ENCODE data around the gene PLAU. TPM values are rescaled to one million over a fixed set of nuclear protein-coding genes. Genes with fewer than 3 reads are reported as not detected.
"Not testable (repeated sequence)": the region's sequence is repeated elsewhere in the genome, so short reads cannot be mapped to it uniquely, and the experiment has no call there.

PLAU gene
- total and polyA plus RNA-seq, 2 of the 4 experiments (the other 2 are of a cell fraction) = 123 to 283 TPM

DNA sequence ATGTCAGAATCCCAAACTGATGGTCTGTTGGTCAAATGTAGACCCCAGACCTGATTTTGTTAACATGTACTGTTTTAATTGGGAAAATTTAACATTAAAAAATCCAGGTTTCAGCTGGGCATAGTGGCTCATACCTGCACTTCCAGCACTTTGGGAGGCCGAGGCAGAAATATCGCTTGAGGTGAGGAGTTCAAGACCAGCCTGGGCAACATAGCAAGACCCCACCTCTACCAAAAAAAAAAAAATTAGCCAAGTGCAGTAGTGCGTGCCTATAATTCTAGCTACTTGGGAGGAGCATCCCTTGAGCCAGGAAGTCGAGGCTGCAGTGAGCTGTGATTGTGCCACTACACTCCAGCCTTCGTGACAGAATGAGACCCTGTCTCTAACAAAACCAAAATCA is 20.7 kb upstream of the PLAU start:
- Histone ChIP-seq H2BK15ac (ENCODE audit: low read depth, low read length) (peak overlapping the region; percentile 79; the same call in 1 of the 3 replicates), H3K56ac (ENCODE audit: extremely low read depth, insufficient read depth, low read length) (no peak overlapping the region), H3K23ac (ENCODE audit: low read depth, low read length) (0 out of 2 replicates have a peak overlapping the region, but pooled peaks have one; percentile 8), H3K9me1 (ENCODE audit: insufficient read depth, low read length) (peaks cover 37% of the 10 kb centered on the region), H4K8ac (ENCODE audit: low read depth in 2 of 2, low read length in 2 of 2) (no peak overlapping the region; a peak in 1 of 4 replicates), H4K20me1 (ENCODE audit: insufficient read depth, low read length) (no peaks in the 10 kb centered on the region; the same call in 1 of the 2 replicates), H2BK20ac (ENCODE audit: low read depth, low read length) (peak overlapping the region; percentile 63; the same call in 1 of the 2 replicates), H3K18ac (ENCODE audit: low read depth, low read length) (no peak overlapping the region), H3K14ac (replicated peaks; ENCODE audit: low read depth, low read length) (peak overlapping the region; percentile 23; the same call in 1 of the 2 replicates), H4K5ac (ENCODE audit: low read depth, low read length) (no peak overlapping the region), H2AK5ac (ENCODE audit: low read depth, low read length) (peak overlapping the region; percentile 75), H3K4me2 (ENCODE audit: low read depth, low read length) (no peak overlapping the region), H2AK9ac (replicated peaks; ENCODE audit: low read depth, low read length, poor library complexity) (no peak overlapping the region), H3K9ac (ENCODE audit: low read depth, low read length) (no peak overlapping the region), H3K36me3 (ENCODE audit: control insufficient read depth, insufficient read depth, low read length) (no peaks in the 10 kb centered on the region), H2BK5ac (ENCODE audit: low read depth, low read length, poor library complexity, severe bottlenecking) (no peak overlapping the region), H3K9me3 (ENCODE audit: control insufficient read depth, insufficient read depth, low read length) (no peaks in the 10 kb centered on the region), H3K4ac (ENCODE audit: low read depth, low read length) (peak overlapping the region; percentile 66), H3K79me1 (ENCODE audit: low read depth in 1 of 2, low read length in 2 of 2) (peaks cover 6 to 56% of the 10 kb centered on the region in 2 experiments; a peak in 3 of 4 replicates), H4K91ac (ENCODE audit: insufficient read depth, low read depth, low read length) (peak overlapping the region; percentile 2; the same call in 1 of the 2 replicates), H3K4me3 (ENCODE audit: insufficient read depth, low read depth, low read length) (no peak overlapping the region), H3K27me3 (ENCODE audit: control insufficient read depth, insufficient read depth, low read length) (no peaks in the 10 kb centered on the region), H2AFZ (replicated peaks; ENCODE audit: low read length, poor library complexity) (no peak overlapping the region), H3K4me1 (ENCODE audit: control insufficient read depth, insufficient read depth, low read length) (peaks cover 45% of the 10 kb centered on the region), H3K27ac (ENCODE audit: insufficient read depth, low read length) (no peak overlapping the region), H2BK120ac (ENCODE audit: low read depth, low read length) (peak overlapping the region; percentile 67)
- ATAC-seq (ENCODE audit: low read depth) (no peak), DNase-seq (no peak)
- intact Hi-C loops (cut with micrococcal nuclease) (no loop called here), dilution Hi-C loops (cut with HindIII; ENCODE audit: low sequenced_read_pairs, unreplicated experiment) (no loop called here), in situ Hi-C loops (cut with MboI; ENCODE audit: low sequenced_read_pairs) (no loop called here)
- no TSS peak for BruUV-seq (replicated peaks)
- ChIA-PET POLR2A (ENCODE audit: unreplicated experiment) (interaction anchor here (0.5 to 4.9 kb wide), 2 partner anchors 21 to 27 kb away, joined by 11 to 34 read pairs; partner anchors contain the start of gene PLAU), CTCF (interaction anchor here (0.6 to 5.0 kb wide), 5 partner anchors 42 to 344 kb away, joined by 3 to 38 read pairs (median 5); partner anchors contain the start of gene CHCHD1)
- TF ChIP-seq ELK1 (IDR thresholded peaks at IDR 0.05; ENCODE audit: borderline replicate concordance, low read depth, low read length) (no peak), RFX5 (IDR thresholded peaks at IDR 0.05; ENCODE audit: low read depth, low read length) (no peak)
- no CpG with 5 or more reads among the region's 5 CpGs for WGBS, 2 experiments (ENCODE audit: extremely low coverage in 2 of 2, insufficient read length in 1 of 2)

DNA sequence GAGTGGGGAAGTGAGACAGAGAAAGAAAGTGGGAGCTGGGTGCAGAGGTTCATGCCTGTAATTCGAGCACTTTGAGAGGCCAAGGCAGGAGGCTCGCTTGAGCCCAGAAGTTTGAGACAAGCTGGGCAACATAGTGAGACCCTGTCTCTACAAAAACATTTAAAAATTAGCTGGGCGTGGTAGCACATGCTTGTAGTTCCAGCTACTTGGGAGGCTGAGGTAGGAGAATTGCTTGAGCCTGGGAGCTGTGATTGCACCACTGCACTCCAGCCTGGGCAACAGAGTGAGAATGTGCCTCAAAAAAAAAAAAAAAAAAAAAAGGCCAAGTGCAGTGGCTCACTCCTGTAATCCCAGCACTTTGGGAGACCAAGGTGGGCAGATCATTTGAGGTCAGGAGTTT is 20.1 kb upstream of the PLAU start:
- H4K5ac ChIP-seq (ENCODE audit: low read depth, low read length); H3K27ac ChIP-seq (ENCODE audit: insufficient read depth, low read length); ATAC-seq (ENCODE audit: low read depth); H3K56ac ChIP-seq (ENCODE audit: extremely low read depth, insufficient read depth, low read length); H3K4me2 ChIP-seq (ENCODE audit: low read depth, low read length); H3K9me3 ChIP-seq (ENCODE audit: control insufficient read depth, insufficient read depth, low read length); intact Hi-C loops (cut with micrococcal nuclease); H2BK5ac ChIP-seq (ENCODE audit: low read depth, low read length, poor library complexity, severe bottlenecking); H3K27me3 ChIP-seq (ENCODE audit: control insufficient read depth, insufficient read depth, low read length); H3K9ac ChIP-seq (ENCODE audit: low read depth, low read length); H3K4me3 ChIP-seq (ENCODE audit: insufficient read depth, low read depth, low read length); dilution Hi-C loops (cut with HindIII; ENCODE audit: low sequenced_read_pairs, unreplicated experiment); DNase-seq; BruUV-seq (replicated peaks); H3K36me3 ChIP-seq (ENCODE audit: control insufficient read depth, insufficient read depth, low read length); in situ Hi-C loops (cut with MboI; ENCODE audit: low sequenced_read_pairs); H4K20me1 ChIP-seq (ENCODE audit: insufficient read depth, low read length); H2AFZ ChIP-seq (replicated peaks; ENCODE audit: low read length, poor library complexity); H2AK9ac ChIP-seq (replicated peaks; ENCODE audit: low read depth, low read length, poor library complexity): not testable (repeated sequence)
- peak overlapping the region; percentile 66; the same call in 1 of the 2 replicates for H3K4ac ChIP-seq (ENCODE audit: low read depth, low read length)
- POLR2A ChIA-PET (ENCODE audit: unreplicated experiment) = interaction anchor here (0.6 kb wide), 1 partner anchor 104 kb away, joined by 3 read pairs; no protein-coding TSS in a partner anchor
- peak overlapping the region; percentile 75 for H2AK5ac ChIP-seq (ENCODE audit: low read depth, low read length)
- peak overlapping the region; percentile 44 for H4K91ac ChIP-seq (ENCODE audit: insufficient read depth, low read depth, low read length)
- H2BK120ac ChIP-seq (ENCODE audit: low read depth, low read length) = peak overlapping the region; percentile 98
- H4K8ac ChIP-seq (ENCODE audit: low read depth in 2 of 2, low read length in 2 of 2) = peak overlapping the region in 1 of 2 experiments; percentile 34; a peak in 1 of 4 replicates
- peak overlapping the region; percentile 8; the same call in 1 of the 2 replicates for H3K23ac ChIP-seq (ENCODE audit: low read depth, low read length)
- H3K18ac ChIP-seq (ENCODE audit: low read depth, low read length) = 0 out of 2 replicates have a peak overlapping the region, but pooled peaks have one; percentile 5
- H2BK15ac ChIP-seq (ENCODE audit: low read depth, low read length) = peak overlapping the region; percentile 79; the same call in 1 of the 3 replicates
- 0 out of 2 replicates have a peak overlapping the region, but pooled peaks have one; percentile 23 for H3K14ac ChIP-seq (replicated peaks; ENCODE audit: low read depth, low read length)
- peaks cover 45% of the 10 kb centered on the region for H3K4me1 ChIP-seq (ENCODE audit: control insufficient read depth, insufficient read depth, low read length)
- H3K9me1 ChIP-seq (ENCODE audit: insufficient read depth, low read length) = peaks cover 40% of the 10 kb centered on the region
- H3K79me1 ChIP-seq (ENCODE audit: low read depth in 1 of 2, low read length in 2 of 2) = peaks cover 6 to 56% of the 10 kb centered on the region in 2 experiments; a peak in 3 of 4 replicates
- peak overlapping the region; percentile 74; the same call in 1 of the 2 replicates for H2BK20ac ChIP-seq (ENCODE audit: low read depth, low read length)
- 100% methylated on average over 1 of the region's 3 CpGs; no CpG with 5 or more reads in 1 of the 2 experiments for WGBS, 2 experiments (ENCODE audit: extremely low coverage in 2 of 2, insufficient read length in 1 of 2)
- CTCF ChIA-PET = interaction anchor here (0.6 to 1.7 kb wide), 3 partner anchors 41 to 343 kb away, joined by 3 to 5 read pairs (median 5); no protein-coding TSS in a partner anchor
